K562 (cell line): Measurements from ENCODE around the gene STRN3. TPM values are rescaled to one million over a fixed set of nuclear protein-coding genes. Genes with fewer than 3 reads are reported as not detected.

Experiments used
- ATAC-seq: fragments of 200-7000 bp; cut with Tn5 transposase; 3 replicates; pipeline ENCODE4 v1.9.1; 2020; ENCODE audit warnings: moderate library complexity
- BruUV-seq: library from RNA; stranded (reverse); fragments of 400-500 nt; replicated peaks from 2 replicates; lab custom pipeline; 2021; lab: Mats Ljungman, UMichigan
- CTCF ChIA-PET: fragments of 300-600 bp; formaldehyde crosslinking; extraction: SDS; loops from one replicate; lab custom pipeline; 2021; ENCODE audit warnings: low intra/inter-chr PET ratio; lab: Yijun Ruan, JAX
- POLR2A ChIA-PET: fragments of 300-600, 350-650 bp; sonication (Branson Sonifier 250); formaldehyde crosslinking; extraction: SDS; loops from one replicate; lab custom pipeline; 2021; ENCODE audit warnings: antibody characterized with exemption, inconsistent platforms; lab: Yijun Ruan, JAX
- DNase-seq, 4 experiments: peaks; one replicate each; pipeline versions ENCODE4 v3.0.0 to v3.0.0-alpha.2; 2011 to 2018; ENCODE audit warnings: low spot score in 3 of 4, mixed read lengths in 3 of 4; ENCODE audit errors: extremely low read depth in 1 of 4
- FAIRE-seq: peaks from 2 replicates; lab custom pipeline; 2011; peaks lifted over from hg19 to GRCh38; lab: Jason Lieb, UNC
- H2AFZ ChIP-seq: 2 replicates; pipeline ENCODE4 v1.6.0; 2011; ENCODE audit warnings: low read depth, low read length, control low read depth, inconsistent platforms
- H3K27ac ChIP-seq: fragments of 200-600 bp; 3 replicates; pipeline ENCODE4 v1.8.0; 2011; ENCODE audit warnings: low read depth, mild to moderate bottlenecking, control low read depth, inconsistent platforms, low read length, moderate library complexity, mixed read lengths; ENCODE audit errors: extremely low read depth
- H3K27me3 ChIP-seq, 2 experiments: fragments of 300-600 bp in 1 of 2; 2 replicates in 1 of 2; 3 replicates in 1 of 2; pipeline versions ENCODE4 v1.6.0 to v1.8.0; 2011; ENCODE audit warnings: inconsistent platforms in 2 of 2, low read length in 2 of 2, mild to moderate bottlenecking in 1 of 2, mixed read lengths in 1 of 2, moderate library complexity in 1 of 2; ENCODE audit not compliant: control insufficient read depth in 2 of 2, insufficient read depth in 2 of 2
- H3K36me3 ChIP-seq: fragments of 300-600 bp; 3 replicates; pipeline ENCODE4 v1.8.0; 2011; ENCODE audit warnings: mild to moderate bottlenecking, low read length, inconsistent platforms; ENCODE audit not compliant: control insufficient read depth, insufficient read depth
- H3K4me1 ChIP-seq, 2 experiments: fragments of 200-600 bp in 1 of 2; replicated peaks in 1 of 2; 2 replicates in 1 of 2; 3 replicates in 1 of 2; pipeline versions ENCODE4 v1.5.1 to v1.8.0; 2011; ENCODE audit warnings: inconsistent platforms in 2 of 2, low read length in 2 of 2, mild to moderate bottlenecking in 1 of 2, mixed read lengths in 1 of 2, moderate library complexity in 1 of 2; ENCODE audit not compliant: control insufficient read depth in 2 of 2, insufficient read depth in 2 of 2
- H3K4me2 ChIP-seq: 2 replicates; pipeline ENCODE4 v1.6.1; 2011; ENCODE audit warnings: low read length, control low read depth, inconsistent platforms, mixed read lengths; ENCODE audit not compliant: insufficient read depth
- H3K4me3 ChIP-seq: fragments of 200-600 bp; sonication (generic), shearing (Covaris generic); 2 replicates; pipeline ENCODE4 v1.5.1; 2016; ENCODE audit warnings: control low read depth, inconsistent platforms
- H3K79me2 ChIP-seq: fragments of 200-600 bp; 3 replicates; pipeline ENCODE4 v1.8.0; 2011; ENCODE audit warnings: low read length, inconsistent platforms; ENCODE audit not compliant: control insufficient read depth, insufficient read depth
- H3K9ac ChIP-seq, 2 experiments: 2 replicates each; pipeline versions ENCODE4 v1.6.0 to v1.6.1; 2011; ENCODE audit warnings: low read depth in 2 of 2, low read length in 2 of 2, control low read depth in 1 of 2, inconsistent platforms in 1 of 2, mild to moderate bottlenecking in 1 of 2, mixed read lengths in 1 of 2; ENCODE audit not compliant: insufficient read depth in 1 of 2
- H3K9me1 ChIP-seq: one replicate; pipeline ENCODE4 v1.6.0; 2011; ENCODE audit warnings: inconsistent platforms, mild to moderate bottlenecking, low read length, moderate library complexity; ENCODE audit not compliant: control insufficient read depth, insufficient read depth
- H3K9me3 ChIP-seq: replicated peaks from 2 replicates; pipeline ENCODE4 v1.5.1; 2011; ENCODE audit warnings: low read depth, low read length, inconsistent platforms; ENCODE audit not compliant: control insufficient read depth, insufficient read depth
- H4K20me1 ChIP-seq: replicated peaks from 2 replicates; pipeline ENCODE4 v1.6.1; 2011; ENCODE audit warnings: low read length, inconsistent platforms, mixed read lengths; ENCODE audit not compliant: control insufficient read depth, insufficient read depth
- ETV6 ChIP-seq, 3 experiments: fragments of 150-350 bp in 1 of 3; sonication (generic) in 1 of 3; formaldehyde crosslinking in 1 of 3; IDR thresholded peaks; 2 replicates each; pipeline versions ENCODE4 v1.6.1 to v1.8.0; 2014 to 2022; ENCODE audit warnings: borderline replicate concordance in 2 of 3, low read depth in 2 of 3, antibody characterized with exemption in 1 of 3, low read length in 1 of 3, mild to moderate bottlenecking in 1 of 3, missing genetic modification reagents in 1 of 3
- RCOR1 ChIP-seq, 2 experiments: IDR thresholded peaks; 2 replicates each; pipeline ENCODE4 v1.6.1; 2012; ENCODE audit warnings: low read depth in 2 of 2, low read length in 2 of 2, borderline replicate concordance in 1 of 2, improper control_type of control experiment in 1 of 2
- ZNF592 ChIP-seq: fragments of 450-650 bp; IDR thresholded peaks from 2 replicates; pipeline ENCODE4 v1.6.1; 2017; ENCODE audit warnings: antibody characterized with exemption, mild to moderate bottlenecking
- WGBS: fragments of 100-300 bp; shearing (Covaris generic); methylation state at CpG from one replicate; pipeline ENCODE4 v1.1.6; 2016; ENCODE audit warnings: low coverage, mixed read lengths; ENCODE audit not compliant: insufficient coverage; ENCODE audit errors: missing lambda C conversion rate; 5-methylcytosine and 5-hydroxymethylcytosine counted together
- in situ Hi-C: fragments of 300-500 bp; cut with MboI; formaldehyde crosslinking; loops from 4 replicates; pipeline ENCODE4 v1.15.0; 2018; ENCODE audit warnings: inconsistent platforms, mixed read lengths
- intact Hi-C: fragments of 100-400 bp; cut with micrococcal nuclease; formaldehyde crosslinking; loops from 2 replicates; pipeline ENCODE4 v1.14.2; 2022
- polyA plus RNA-seq, 8 experiments: library from polyadenylated mRNA; depleted of rRNA in 4 of 8; stranded (reverse) in 5 of 8; unstranded in 3 of 8; fragments of >200 nt; fragmentation: Nextera tagmentation in 2 of 8; fragmentation: Illumina TruSeq in 1 of 8; extraction: Ambion mirVana in 2 of 8; extraction: Trizol in 1 of 8; gene quantifications; 2 replicates each; pipeline versions ENCODE4 v1.2.1 to v1.2.3, GENCODE V29; 2011 to 2014; ENCODE audit warnings: inconsistent platforms in 1 of 8, missing spikeins in 1 of 8
- total RNA-seq, 7 experiments: library from RNA; depleted of rRNA in 6 of 7; stranded (reverse); fragments of >200 nt in 6 of 7; fragmentation: Illumina TruSeq in 2 of 7; extraction: Trizol in 2 of 7; gene quantifications; 2 replicates each; pipeline versions ENCODE4 v1.2.1 to v1.2.3, GENCODE V29; 2011 to 2021; ENCODE audit warnings: low replicate concordance in 1 of 7

Gene STRN3
- total and polyA plus RNA-seq, 9 of the 15 experiments (the other 6 are each of a cell fraction or from before 2014, with no cell fraction given), result 5.9 to 29.1 (median 16.0) TPM

DNA sequence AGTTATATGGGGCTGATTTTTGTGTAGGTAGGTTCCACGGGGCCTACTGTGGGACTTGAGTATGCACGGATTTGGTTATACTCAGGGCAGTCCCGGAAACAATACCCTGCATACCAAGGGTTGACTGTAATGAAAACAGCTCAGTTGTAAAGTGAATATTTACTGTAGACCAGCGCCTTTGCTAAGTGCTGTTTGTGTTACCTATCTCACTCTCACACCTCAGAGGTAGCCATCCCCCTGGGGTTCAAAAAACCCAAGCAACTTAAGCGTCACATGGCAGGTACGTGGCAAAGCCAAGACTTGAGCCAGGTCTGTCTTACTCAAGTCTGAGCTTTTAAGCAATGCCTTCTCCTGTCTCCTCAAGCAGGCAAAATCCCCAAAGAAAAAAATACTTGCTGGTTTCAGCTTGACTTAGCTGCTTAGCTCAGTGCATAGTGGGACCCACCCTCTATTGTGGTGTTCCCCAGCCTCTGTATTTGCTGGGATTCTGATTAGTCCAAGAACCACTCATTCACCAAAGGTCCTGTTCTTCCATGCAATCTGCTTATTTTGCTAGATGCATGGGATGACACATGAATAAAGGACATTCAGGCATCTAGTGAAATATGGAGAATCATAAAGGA is 34.2 kb upstream of the STRN3 start:
- H2AFZ ChIP-seq, result peak overlapping the region; percentile 44; the same call in 1 of the 2 replicates
- no peak for ATAC-seq
- no peaks in the 10 kb centered on the region for H3K9me3 ChIP-seq
- BruUV-seq, result no TSS peak
- DNase-seq, result peak in 1 of 4 experiments; percentile 18
- POLR2A ChIA-PET, result interaction anchor here (1.1 to 2.0 kb wide), 2 partner anchors 21 to 34 kb away, joined by 3 to 12 read pairs; partner anchors contain the start of genes AP4S1 and STRN3
- no peaks in the 10 kb centered on the region for H3K36me3 ChIP-seq
- H3K4me1 ChIP-seq, result peaks cover 18 to 29% of the 10 kb centered on the region in 2 experiments; a peak in 4 of 5 replicates
- TF ChIP-seq RCOR1 (IDR thresholded peaks at IDR 0.05; ENCODE audit: borderline replicate concordance in 1 of 2, low read depth in 2 of 2, low read length in 2 of 2), result no peak
- peak; percentile 28; the same call in 1 of the 2 replicates for TF ChIP-seq ZNF592
- no peak for TF ChIP-seq ETV6 (IDR thresholded peaks at IDR 0.05; ENCODE audit: borderline replicate concordance in 1 of 2, low read depth in 2 of 2, low read length in 1 of 2)
- peak; percentile 16; the same call in 1 of the 2 replicates for TF ChIP-seq ETV6 (CRISPR knock-in tag; IDR thresholded peaks at IDR 0.05; ENCODE audit: borderline replicate concordance)
- TF ChIP-seq, all 486 proteins: peak for 2
- WGBS, result 32% methylated on average over 6 of the region's 6 CpGs
- intact Hi-C loops, result no loop called here
- no peak overlapping the region for H3K4me3 ChIP-seq
- H3K4me2 ChIP-seq, result peak overlapping the region; percentile 48; the same call in 1 of the 2 replicates
- peak overlapping the region; percentile 80 for H3K27ac ChIP-seq
- FAIRE-seq, result no peak
- H3K9me1 ChIP-seq, result no peaks in the 10 kb centered on the region
- H3K79me2 ChIP-seq, result peaks cover 20% of the 10 kb centered on the region; the same call in 2 of the 3 replicates
- no peaks in the 10 kb centered on the region for H3K27me3 ChIP-seq
- H3K9ac ChIP-seq, result peak overlapping the region in 1 of 2 experiments; percentile 59; a peak in 2 of 4 replicates
- CTCF ChIA-PET, result no interaction called here
- no peaks in the 10 kb centered on the region for H4K20me1 ChIP-seq
- in situ Hi-C loops, result no loop called here
